C4-2B (cell line): ENCODE measurements around the gene ERC1.

Experiments used
- H3K27ac ChIP-seq: fragments of 450-650 bp; 2 replicates; pipeline ENCODE4 v1.5.1; 2017
- ZFX ChIP-seq: fragments of 450-650 bp; IDR thresholded peaks from 2 replicates; pipeline ENCODE4 v1.6.1; 2017
- TF ChIP-seq, protein P1 (sequence below): fragments of 450-650 bp; conservative IDR thresholded peaks from 2 replicates; pipeline ENCODE4 v1.5.1; 2017; ENCODE audit warnings: mild to moderate bottlenecking

The ERC1 gene

DNA sequence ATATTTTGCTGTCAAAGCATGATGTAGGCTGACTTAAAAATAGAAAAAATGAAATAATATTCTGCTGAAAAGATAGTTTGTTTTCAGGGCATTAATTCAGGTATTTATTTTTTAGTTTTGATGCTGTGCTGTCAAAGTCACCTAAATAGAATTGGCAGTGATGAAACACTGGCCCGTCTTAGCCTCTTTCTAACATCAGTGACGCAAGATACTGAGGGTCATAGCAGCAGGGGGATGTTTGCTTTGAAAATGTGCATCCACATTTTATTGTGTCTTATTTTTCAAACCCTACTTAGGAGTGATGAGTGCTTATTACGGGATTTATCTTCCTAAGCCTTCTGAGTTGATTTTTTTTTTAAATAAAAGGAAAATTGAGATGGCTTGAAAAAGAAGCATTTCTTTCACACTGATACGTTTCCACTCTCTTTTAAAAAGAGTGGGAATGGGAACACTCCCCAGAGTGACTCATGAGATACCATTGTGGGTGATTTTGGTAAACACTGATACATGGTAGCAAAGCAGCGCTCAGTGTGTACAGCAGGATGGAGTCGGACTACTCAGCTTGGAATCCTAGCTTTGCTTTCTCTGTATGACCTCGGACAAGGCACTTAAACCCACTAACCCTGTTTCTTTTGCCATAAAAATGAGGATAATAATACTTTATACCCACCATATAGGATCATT, 290.8 kb downstream of the ERC1 start:
- TF ChIP-seq, protein P1, sequence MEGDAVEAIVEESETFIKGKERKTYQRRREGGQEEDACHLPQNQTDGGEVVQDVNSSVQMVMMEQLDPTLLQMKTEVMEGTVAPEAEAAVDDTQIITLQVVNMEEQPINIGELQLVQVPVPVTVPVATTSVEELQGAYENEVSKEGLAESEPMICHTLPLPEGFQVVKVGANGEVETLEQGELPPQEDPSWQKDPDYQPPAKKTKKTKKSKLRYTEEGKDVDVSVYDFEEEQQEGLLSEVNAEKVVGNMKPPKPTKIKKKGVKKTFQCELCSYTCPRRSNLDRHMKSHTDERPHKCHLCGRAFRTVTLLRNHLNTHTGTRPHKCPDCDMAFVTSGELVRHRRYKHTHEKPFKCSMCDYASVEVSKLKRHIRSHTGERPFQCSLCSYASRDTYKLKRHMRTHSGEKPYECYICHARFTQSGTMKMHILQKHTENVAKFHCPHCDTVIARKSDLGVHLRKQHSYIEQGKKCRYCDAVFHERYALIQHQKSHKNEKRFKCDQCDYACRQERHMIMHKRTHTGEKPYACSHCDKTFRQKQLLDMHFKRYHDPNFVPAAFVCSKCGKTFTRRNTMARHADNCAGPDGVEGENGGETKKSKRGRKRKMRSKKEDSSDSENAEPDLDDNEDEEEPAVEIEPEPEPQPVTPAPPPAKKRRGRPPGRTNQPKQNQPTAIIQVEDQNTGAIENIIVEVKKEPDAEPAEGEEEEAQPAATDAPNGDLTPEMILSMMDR = no peak
- no peak for TF ChIP-seq ZFX

DNA sequence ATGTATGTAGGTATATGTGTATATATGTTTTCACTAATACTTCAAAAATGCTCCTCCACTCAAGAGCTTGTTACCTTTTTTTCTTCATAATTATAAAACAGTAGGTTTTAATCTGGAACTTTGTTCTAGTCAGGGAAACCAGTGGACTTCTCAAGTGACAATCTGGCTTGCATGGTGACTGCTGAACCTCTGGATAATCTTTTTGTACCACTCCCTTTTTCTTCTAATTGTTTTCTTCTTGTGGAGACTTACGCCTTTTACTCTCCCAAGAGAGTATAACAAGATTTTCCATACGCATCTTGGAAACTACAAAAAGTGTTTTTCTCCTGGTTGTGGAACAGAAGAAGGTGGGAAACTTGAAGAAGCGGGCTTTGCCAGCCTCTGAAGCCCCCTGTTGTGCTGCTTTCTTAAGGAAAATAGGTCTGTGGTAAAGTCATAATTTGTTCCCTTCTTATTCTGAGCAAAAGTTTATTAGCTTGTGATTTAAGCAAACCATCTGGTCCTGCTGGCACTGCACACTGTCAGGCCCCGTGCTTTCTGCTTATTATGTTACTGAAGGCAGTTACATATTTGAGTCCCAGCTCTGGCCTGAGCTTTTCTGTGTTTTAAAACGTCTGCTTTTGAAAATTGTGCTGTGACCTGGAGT, 291.8 kb downstream of the ERC1 start:
- no peak overlapping the region for H3K27ac ChIP-seq
- TF ChIP-seq, protein P1 = no peak
- TF ChIP-seq ZFX = no peak

More for the DNA sequence above, 290.8 kb downstream of the ERC1 start:
- H3K27ac ChIP-seq = no peak overlapping the region

DNA sequence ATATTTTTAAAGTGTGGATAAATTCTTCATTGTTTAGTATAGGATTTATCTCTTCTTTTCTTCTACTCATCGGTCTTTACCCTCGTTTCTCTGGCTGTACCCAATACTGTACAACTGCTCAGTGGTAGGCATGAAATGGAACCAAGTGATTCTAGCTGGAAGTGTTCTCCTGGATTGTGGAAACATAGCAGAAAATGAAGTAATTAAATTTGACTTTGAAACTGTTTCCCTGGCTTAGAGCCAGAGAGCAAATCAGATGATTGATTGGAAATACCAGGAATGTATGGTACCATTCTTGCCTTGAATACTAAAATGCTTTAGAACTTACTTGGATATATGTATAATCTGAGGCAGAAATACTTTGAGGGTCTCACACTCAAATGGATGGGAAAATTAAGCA, 292.3 kb downstream of the ERC1 start:
- TF ChIP-seq ZFX = no peak
- TF ChIP-seq, protein P1 = no peak
- no peak overlapping the region for H3K27ac ChIP-seq

DNA sequence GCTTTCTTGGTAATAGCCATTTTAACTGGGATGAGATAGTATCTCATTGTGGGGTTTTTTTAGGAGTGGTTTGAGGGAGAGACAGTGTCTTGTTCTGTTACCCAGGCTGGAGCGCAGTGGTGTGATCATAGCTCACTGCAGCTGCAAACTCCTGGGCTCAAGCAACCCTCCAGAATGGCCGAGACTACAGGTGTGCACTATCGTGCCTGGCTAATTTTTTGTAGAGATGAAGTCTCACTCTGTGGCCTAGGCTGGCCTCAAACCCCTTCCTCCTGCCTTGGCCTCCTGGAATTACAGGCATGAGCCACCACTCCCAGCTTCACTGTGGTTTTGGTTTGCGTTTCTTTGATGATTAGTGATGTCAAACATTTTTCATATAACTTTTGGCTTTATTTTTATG, 293.6 kb downstream of the ERC1 start:
- TF ChIP-seq ZFX = no peak
- TF ChIP-seq, protein P1 = no peak
- no peak overlapping the region for H3K27ac ChIP-seq

DNA sequence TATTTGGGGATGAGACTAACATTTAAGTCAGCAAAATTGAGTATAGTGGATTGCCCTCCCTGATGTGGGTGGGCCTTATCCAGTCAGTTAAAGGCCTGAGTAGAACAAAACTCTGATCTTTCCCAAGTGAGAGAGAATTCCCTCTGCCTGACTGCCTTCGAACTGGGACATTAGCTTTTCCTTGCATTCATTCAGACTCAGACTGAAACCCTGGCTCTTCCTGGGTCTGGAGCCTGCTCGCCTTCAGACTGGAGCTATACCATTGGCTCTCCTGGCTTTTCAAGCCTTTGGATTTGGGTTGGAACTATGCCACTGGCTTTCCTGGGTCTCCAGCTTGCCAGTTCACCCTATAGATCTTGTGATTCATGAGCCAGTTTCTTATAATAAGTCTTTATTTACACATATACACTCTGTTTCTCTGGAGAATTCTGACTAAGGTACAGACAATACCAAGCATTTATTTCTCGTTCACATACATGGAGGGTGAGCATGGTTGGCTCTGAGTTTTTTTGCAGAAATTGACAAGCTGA, 296.5 kb downstream of the ERC1 start:
- TF ChIP-seq, protein P1 = no peak
- no peak for TF ChIP-seq ZFX
- no peak overlapping the region for H3K27ac ChIP-seq

DNA sequence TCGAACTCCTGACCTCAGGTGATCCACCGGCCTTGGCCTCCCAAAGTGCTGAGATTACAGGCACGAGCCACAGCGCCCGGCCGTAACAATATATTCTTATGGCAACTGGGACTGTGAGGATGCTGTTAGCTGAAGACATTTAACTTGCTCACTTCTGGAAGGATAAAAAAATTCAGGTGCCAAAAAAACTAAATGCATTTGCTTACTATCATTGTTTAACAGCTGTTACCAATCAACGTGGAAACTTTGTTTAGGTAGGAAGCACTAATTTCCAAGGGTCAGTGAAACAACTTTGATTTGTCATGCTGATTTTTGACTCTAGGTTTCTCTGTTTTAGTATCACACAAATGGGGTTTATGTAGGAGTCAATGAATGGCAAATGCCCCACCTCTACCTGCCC, 297.3 kb downstream of the ERC1 start:
- TF ChIP-seq, protein P1 = no peak
- TF ChIP-seq ZFX = no peak
- H3K27ac ChIP-seq = no peak overlapping the region

DNA sequence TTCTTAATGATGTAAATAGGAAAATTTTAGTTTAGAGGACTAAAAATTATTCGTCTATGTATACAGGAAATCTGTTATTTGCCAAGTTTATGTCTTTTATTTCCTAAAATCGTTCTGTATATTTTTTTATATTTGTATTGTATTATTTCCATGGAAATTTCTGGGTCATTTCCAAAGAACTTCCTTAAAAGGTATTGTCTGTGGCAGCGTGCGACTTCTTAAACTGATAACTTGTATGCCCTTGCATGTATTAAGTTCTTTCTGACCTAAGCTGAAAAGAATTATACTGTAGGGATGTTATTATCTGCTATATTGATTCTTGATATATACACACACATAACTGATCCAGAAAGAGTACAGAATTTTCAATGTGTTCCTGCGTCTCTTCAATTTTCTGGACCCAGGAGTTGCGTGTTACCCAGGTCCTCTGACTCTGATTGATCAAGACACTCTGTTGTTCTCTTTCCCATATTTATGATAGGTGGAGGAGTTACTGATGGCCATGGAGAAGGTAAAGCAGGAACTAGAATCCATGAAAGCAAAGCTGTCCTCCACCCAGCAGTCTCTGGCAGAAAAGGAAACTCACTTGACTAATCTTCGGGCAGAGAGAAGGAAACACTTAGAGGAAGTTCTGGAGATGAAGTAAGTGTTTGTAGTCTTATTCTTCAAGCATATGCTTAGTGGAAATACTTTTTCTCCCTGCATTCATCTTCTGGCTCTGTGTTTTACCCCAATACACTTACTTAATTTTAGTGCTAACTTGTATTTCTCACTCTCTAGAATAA, 298.5 kb downstream of the ERC1 start:
- H3K27ac ChIP-seq = no peak overlapping the region
- TF ChIP-seq ZFX = no peak
- TF ChIP-seq, protein P1 = no peak
